Ishikawa (cell line): Measurements from ENCODE around the gene ATP9B.

Source experiments
- CEBPB ChIP-seq: IDR thresholded peaks from 2 replicates; pipeline ENCODE4 v1.6.1; 2012
- CREB1 ChIP-seq: IDR thresholded peaks from 2 replicates; pipeline ENCODE4 v1.6.1; 2012; ENCODE audit warnings: low read depth
- EGR1 ChIP-seq: IDR thresholded peaks from 2 replicates; pipeline ENCODE4 v1.6.1; 2012
- EP300 ChIP-seq: IDR thresholded peaks from 2 replicates; pipeline ENCODE4 v1.6.1; 2012; ENCODE audit warnings: borderline replicate concordance
- FOXM1 ChIP-seq: IDR thresholded peaks from 2 replicates; pipeline ENCODE4 v1.6.1; 2012; ENCODE audit warnings: low read depth, borderline replicate concordance
- NFIC ChIP-seq: IDR thresholded peaks from 2 replicates; pipeline ENCODE4 v1.6.1; 2012
- RAD21 ChIP-seq: IDR thresholded peaks from 2 replicates; pipeline ENCODE4 v1.6.1; 2012; ENCODE audit warnings: low read depth
- TAF1 ChIP-seq: IDR thresholded peaks from 2 replicates; pipeline ENCODE4 v1.6.1; 2012; ENCODE audit warnings: low read depth, mild to moderate bottlenecking
- TCF12 ChIP-seq: IDR thresholded peaks from 2 replicates; pipeline ENCODE4 v1.6.1; 2012; ENCODE audit warnings: low read depth
- TEAD4 ChIP-seq: IDR thresholded peaks from 2 replicates; pipeline ENCODE4 v1.6.1; 2012
- YY1 ChIP-seq: IDR thresholded peaks from 2 replicates; pipeline ENCODE4 v1.6.1; 2012; ENCODE audit warnings: low read depth
- ZBTB7A ChIP-seq: IDR thresholded peaks from 2 replicates; pipeline ENCODE4 v1.6.1; 2012; ENCODE audit warnings: low read depth
- TF ChIP-seq, protein P1 (sequence below): IDR thresholded peaks from 2 replicates; pipeline ENCODE4 v1.6.1; 2012; ENCODE audit warnings: low read depth, mild to moderate bottlenecking
- TF ChIP-seq, protein P2 (sequence below): IDR thresholded peaks from 2 replicates; pipeline ENCODE4 v1.6.1; 2012
- TF ChIP-seq, protein P3 (sequence below): IDR thresholded peaks from 2 replicates; pipeline ENCODE4 v1.6.1; 2012

Gene ATP9B

GRCh38 chr18:79372991-79373390, 303.8 kb downstream of the ATP9B start:
- TF ChIP-seq NFIC = no peak
- TF ChIP-seq EP300 = no peak
- no peak for TF ChIP-seq FOXM1
- TF ChIP-seq, protein P1, sequence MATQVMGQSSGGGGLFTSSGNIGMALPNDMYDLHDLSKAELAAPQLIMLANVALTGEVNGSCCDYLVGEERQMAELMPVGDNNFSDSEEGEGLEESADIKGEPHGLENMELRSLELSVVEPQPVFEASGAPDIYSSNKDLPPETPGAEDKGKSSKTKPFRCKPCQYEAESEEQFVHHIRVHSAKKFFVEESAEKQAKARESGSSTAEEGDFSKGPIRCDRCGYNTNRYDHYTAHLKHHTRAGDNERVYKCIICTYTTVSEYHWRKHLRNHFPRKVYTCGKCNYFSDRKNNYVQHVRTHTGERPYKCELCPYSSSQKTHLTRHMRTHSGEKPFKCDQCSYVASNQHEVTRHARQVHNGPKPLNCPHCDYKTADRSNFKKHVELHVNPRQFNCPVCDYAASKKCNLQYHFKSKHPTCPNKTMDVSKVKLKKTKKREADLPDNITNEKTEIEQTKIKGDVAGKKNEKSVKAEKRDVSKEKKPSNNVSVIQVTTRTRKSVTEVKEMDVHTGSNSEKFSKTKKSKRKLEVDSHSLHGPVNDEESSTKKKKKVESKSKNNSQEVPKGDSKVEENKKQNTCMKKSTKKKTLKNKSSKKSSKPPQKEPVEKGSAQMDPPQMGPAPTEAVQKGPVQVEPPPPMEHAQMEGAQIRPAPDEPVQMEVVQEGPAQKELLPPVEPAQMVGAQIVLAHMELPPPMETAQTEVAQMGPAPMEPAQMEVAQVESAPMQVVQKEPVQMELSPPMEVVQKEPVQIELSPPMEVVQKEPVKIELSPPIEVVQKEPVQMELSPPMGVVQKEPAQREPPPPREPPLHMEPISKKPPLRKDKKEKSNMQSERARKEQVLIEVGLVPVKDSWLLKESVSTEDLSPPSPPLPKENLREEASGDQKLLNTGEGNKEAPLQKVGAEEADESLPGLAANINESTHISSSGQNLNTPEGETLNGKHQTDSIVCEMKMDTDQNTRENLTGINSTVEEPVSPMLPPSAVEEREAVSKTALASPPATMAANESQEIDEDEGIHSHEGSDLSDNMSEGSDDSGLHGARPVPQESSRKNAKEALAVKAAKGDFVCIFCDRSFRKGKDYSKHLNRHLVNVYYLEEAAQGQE = no peak

DNA sequence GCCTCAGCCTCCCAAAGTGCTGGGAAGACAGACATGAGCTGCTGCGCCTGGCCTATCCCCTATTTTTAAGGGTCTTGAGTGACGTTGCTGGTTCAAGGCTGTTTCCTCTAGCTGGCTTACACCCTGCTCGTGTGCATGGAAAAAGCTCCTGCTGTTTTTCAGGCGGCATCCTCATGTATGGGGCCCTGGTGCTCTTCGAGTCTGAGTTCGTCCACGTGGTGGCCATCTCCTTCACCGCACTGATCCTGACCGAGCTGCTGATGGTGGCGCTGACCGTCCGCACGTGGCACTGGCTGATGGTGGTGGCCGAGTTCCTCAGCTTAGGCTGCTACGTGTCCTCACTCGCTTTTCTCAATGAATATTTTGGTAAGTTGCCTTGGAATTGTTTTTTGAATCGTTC, 304.5 kb downstream of the ATP9B start:
- TF ChIP-seq, protein P2, sequence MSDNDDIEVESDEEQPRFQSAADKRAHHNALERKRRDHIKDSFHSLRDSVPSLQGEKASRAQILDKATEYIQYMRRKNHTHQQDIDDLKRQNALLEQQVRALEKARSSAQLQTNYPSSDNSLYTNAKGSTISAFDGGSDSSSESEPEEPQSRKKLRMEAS = no peak
- TF ChIP-seq, protein P3, sequence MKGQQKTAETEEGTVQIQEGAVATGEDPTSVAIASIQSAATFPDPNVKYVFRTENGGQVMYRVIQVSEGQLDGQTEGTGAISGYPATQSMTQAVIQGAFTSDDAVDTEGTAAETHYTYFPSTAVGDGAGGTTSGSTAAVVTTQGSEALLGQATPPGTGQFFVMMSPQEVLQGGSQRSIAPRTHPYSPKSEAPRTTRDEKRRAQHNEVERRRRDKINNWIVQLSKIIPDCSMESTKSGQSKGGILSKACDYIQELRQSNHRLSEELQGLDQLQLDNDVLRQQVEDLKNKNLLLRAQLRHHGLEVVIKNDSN = no peak
- TF ChIP-seq TCF12 (no peak), FOXM1 (no peak), TAF1 (no peak), ZBTB7A (no peak), RAD21 (no peak), NFIC (no peak), YY1 (no peak), EP300 (no peak), TEAD4 (no peak), CEBPB (no peak)

DNA sequence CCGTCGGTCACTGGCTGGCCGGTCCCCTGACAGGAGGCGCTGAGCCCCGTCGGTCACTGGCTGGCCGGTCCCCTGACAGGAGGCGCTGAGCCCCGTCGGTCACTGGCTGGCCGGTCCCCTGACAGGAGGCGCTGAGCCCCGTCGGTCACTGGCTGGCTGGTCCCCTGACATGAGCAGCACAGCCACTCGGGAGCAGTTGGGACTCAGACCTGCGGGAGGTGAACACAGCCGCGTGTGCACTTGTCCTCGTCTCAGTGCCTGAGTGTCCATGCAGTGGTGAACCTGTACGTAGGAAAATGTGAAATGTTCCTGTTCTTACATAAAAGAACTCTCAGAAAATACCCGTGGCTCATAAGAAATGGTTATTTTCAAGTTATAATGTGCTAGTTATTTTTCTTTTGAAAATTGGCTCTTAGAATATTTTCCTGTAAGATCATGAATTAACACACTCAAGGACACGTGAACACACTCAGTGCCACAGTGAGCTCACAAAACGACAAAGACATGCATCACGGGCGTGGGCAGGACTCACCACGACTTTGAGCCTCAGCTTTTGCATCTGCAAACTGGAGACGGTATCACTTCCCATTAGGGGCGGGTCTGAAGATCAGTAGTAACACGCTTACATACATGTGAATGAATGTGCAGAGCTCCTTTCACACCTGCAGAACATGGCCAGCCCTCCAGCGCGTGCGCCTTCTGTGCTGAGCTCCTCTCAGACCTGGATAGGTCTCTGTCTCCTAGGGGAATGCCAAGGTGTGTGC, 305.4 kb downstream of the ATP9B start:
- TF ChIP-seq, protein P3 = no peak
- TF ChIP-seq, protein P1 = no peak
- TF ChIP-seq CREB1 (no peak), TAF1 (no peak), CEBPB (no peak), RAD21 (no peak), EGR1 (no peak), YY1 (no peak), TCF12 (no peak), NFIC (no peak), EP300 (no peak), ZBTB7A (no peak), FOXM1 (no peak), TEAD4 (no peak)
- TF ChIP-seq, protein P2 = no peak

DNA sequence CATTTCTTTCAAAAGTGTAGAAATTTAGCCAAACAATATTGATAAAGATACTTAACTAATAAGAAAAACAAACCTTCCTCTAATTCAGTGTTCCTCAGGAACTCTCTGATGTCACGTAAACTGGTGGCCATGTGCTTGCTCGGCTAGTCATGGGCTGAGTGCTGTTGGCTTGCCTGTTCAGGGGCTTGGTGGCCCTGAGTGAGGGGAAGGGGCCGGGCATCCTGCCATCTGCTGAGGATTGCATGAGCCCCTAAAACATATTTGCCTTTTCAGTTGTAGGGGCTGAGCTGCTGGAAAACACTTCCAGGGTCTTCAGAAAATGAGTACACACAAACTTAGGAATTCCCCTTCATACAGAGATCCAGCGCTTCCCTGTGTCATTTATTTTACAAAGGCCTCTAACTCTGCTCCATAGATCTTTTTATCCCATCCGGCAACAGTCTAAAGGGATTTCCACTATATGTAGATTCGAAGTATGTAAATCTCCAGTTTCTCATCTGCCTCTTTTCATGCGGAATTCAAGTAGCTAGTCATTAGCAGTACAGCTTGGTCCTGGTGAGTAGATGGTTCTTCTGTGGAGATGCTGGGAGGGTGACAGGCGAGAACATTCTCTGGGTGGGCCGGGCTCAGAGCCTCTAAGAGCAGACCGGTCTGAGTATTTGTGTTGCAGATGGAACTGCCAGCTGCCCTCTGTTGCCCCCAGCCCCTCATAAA, 306.4 kb downstream of the ATP9B start:
- no peak for TF ChIP-seq RAD21
- no peak for TF ChIP-seq FOXM1
- no peak for TF ChIP-seq NFIC
- TF ChIP-seq, protein P2 = no peak
- TF ChIP-seq CREB1 = no peak

- TF ChIP-seq, protein P1 = no peak
- TF ChIP-seq EP300 (no peak), YY1 (no peak), TCF12 (no peak), RAD21 (no peak), CEBPB (no peak), ZBTB7A (no peak), CREB1 (no peak), TEAD4 (no peak), EGR1 (no peak), NFIC (no peak), TAF1 (no peak)
- TF ChIP-seq, protein P2 = no peak
- TF ChIP-seq, protein P3 = no peak
These were observed 308.1 kb downstream of the ATP9B start for GRCh38 chr18:79377187-79377891.
